HUDEP-2 (cell line): ENCODE data around the gene BLVRA.
"Not testable (repeated sequence)": the region's sequence is repeated elsewhere in the genome, so short reads cannot be mapped to it uniquely, and the experiment has no call there.

Source experiments
- DNase-seq, 76 experiments: peaks; one replicate each; lab custom pipeline; 2025; ENCODE audit not compliant: unreplicated experiment in 76 of 76; lab: John Stamatoyannopoulos, UW

The BLVRA gene

GRCh38 chr7:43758029-43758821 lies at the start of gene BLVRA:
Gene BLVRA (plus strand): TSS chr7:43758680. CDS start chr7:43771159, 12,479 bp downstream.
- peak in 59 of 76 experiments; percentile 10 to 76 (median 52) for DNase-seq

- DNase-seq = no peak
Measured at GRCh38 chr7:43711503-43711902, 47.0 kb upstream of the BLVRA start.

GRCh38 chr7:43715966-43716365 lies 42.5 kb upstream of the BLVRA start:
- DNase-seq = not testable (repeated sequence)

- no peak for DNase-seq
Measured at GRCh38 chr7:43716598-43716997, 41.9 kb upstream of the BLVRA start.

- peak in 17 of 76 experiments; percentile 7 to 53 (median 25) for DNase-seq
Measured at GRCh38 chr7:43721193-43721806, 37.2 kb upstream of the BLVRA start.

GRCh38 chr7:43723007-43723341 lies 35.5 kb upstream of the BLVRA start:
- DNase-seq = no peak

GRCh38 chr7:43725251-43725650 lies 33.2 kb upstream of the BLVRA start:
- no peak for DNase-seq

GRCh38 chr7:43726466-43726865 lies 32.0 kb upstream of the BLVRA start:
- DNase-seq = no peak

- DNase-seq = no peak
Measured at GRCh38 chr7:43727003-43727402, 31.5 kb upstream of the BLVRA start.

- DNase-seq = no peak
Measured at GRCh38 chr7:43727494-43727893, 31.0 kb upstream of the BLVRA start.

GRCh38 chr7:43729214-43729923 lies 29.1 kb upstream of the BLVRA start, which contains the start of gene COA1:
Gene COA1 (minus strand): TSS chr7:43729523. CDS start chr7:43648614, 80,909 bp downstream.
- peak in 74 of 76 experiments; percentile 17 to 96 (median 74) for DNase-seq

- no peak for DNase-seq
Measured at GRCh38 chr7:43729924-43730248, 28.6 kb upstream of the BLVRA start.

- DNase-seq = not testable (repeated sequence)
Measured at GRCh38 chr7:43731494-43731893, 27.0 kb upstream of the BLVRA start.

- not testable (repeated sequence) for DNase-seq
Measured at GRCh38 chr7:43734575-43735332, 23.7 kb upstream of the BLVRA start.

- DNase-seq = no peak
Measured at GRCh38 chr7:43735403-43735801, 23.1 kb upstream of the BLVRA start.

- peak in 12 of 76 experiments; percentile 5 to 51 (median 24) for DNase-seq
Measured at GRCh38 chr7:43735802-43736603, 22.5 kb upstream of the BLVRA start.

GRCh38 chr7:43737467-43738127 lies 20.9 kb upstream of the BLVRA start:
- DNase-seq = no peak

- no peak for DNase-seq
Measured at GRCh38 chr7:43742692-43743091, 15.8 kb upstream of the BLVRA start.

- no peak for DNase-seq
Measured at GRCh38 chr7:43747328-43748105, 11.0 kb upstream of the BLVRA start.
